Effector CD4-positive, alpha-beta T cell (primary cell): ENCODE data around the gene IL25.
"Not testable (repeated sequence)": the region's sequence is repeated elsewhere in the genome, so short reads cannot be mapped to it uniquely, and the experiment has no call there.

Experiments
- DNase-seq: peaks from one replicate; pipeline ENCODE4 v3.0.0-alpha.2; 2020

IL25 gene

GRCh38 chr14:23392613-23393012, 20.0 kb downstream of the IL25 start:
- no peak for DNase-seq

GRCh38 chr14:23396126-23396525, 23.5 kb downstream of the IL25 start:
- DNase-seq: no peak

- DNase-seq: no peak
Observed at GRCh38 chr14:23396781-23397407, 24.3 kb downstream of the IL25 start.

- no peak for DNase-seq
Observed at GRCh38 chr14:23398348-23398747, 25.7 kb downstream of the IL25 start.

GRCh38 chr14:23399136-23399535, 26.5 kb downstream of the IL25 start:
- DNase-seq: no peak

- DNase-seq: no peak
Observed at GRCh38 chr14:23399591-23399990, 27.0 kb downstream of the IL25 start.

- DNase-seq: not testable (repeated sequence)
Observed at GRCh38 chr14:23400496-23401149, 28.0 kb downstream of the IL25 start.

GRCh38 chr14:23401291-23401690, 28.7 kb downstream of the IL25 start:
- DNase-seq: no peak

GRCh38 chr14:23402296-23403138, 29.9 kb downstream of the IL25 start:
- DNase-seq: no peak

- no peak for DNase-seq
Observed at GRCh38 chr14:23403139-23403438, 30.5 kb downstream of the IL25 start.

- DNase-seq: no peak
Observed at GRCh38 chr14:23403908-23404307, 31.3 kb downstream of the IL25 start.

GRCh38 chr14:23404331-23404900, 31.8 kb downstream of the IL25 start:
- no peak for DNase-seq

GRCh38 chr14:23405096-23405495, 32.5 kb downstream of the IL25 start:
- DNase-seq: no peak

- no peak for DNase-seq
Observed at GRCh38 chr14:23405516-23406025, 33.0 kb downstream of the IL25 start.

GRCh38 chr14:23406244-23406643, 33.6 kb downstream of the IL25 start:
- DNase-seq: no peak

- DNase-seq: no peak
Observed at GRCh38 chr14:23406725-23407355, 34.2 kb downstream of the IL25 start.

- no peak for DNase-seq
Observed at GRCh38 chr14:23407516-23408306, 35.1 kb downstream of the IL25 start, which contains the start of gene MYH6. MYH6 (minus strand) TSS chr14:23408273; CDS start chr14:23407223, 1,050 bp downstream.

- no peak for DNase-seq
Observed at GRCh38 chr14:23408307-23408630, 35.7 kb downstream of the IL25 start.

GRCh38 chr14:23409475-23409874, 36.9 kb downstream of the IL25 start:
- DNase-seq: no peak

GRCh38 chr14:23409966-23410635, 37.5 kb downstream of the IL25 start:
- DNase-seq: no peak
